ENCODE results near the gene ZNF586.
"Not testable (repeated sequence)": the region's sequence is repeated elsewhere in the genome, so short reads cannot be mapped to it uniquely, and the experiment has no call there.

Gene ZNF586

GRCh38 chr19:57769345-57770131 lies at the start of gene ZNF586:
TSS of gene ZNF586 (plus strand) at chr19:57769676. CDS start at chr19:57769843, 167 bp downstream.
- DNase-seq (ENCODE audit: low spot score) = peak; percentile 97
- TF ChIP-seq CTCF (IDR thresholded peaks at IDR 0.05; ENCODE audit: borderline replicate concordance, control extremely low read depth, extremely low read depth, insufficient read depth, missing control alignments) = no peak
- in situ Hi-C loops (cut with MboI; ENCODE audit: low sequenced_read_pairs, unreplicated experiment) = no loop called here

- no peak for DNase-seq (ENCODE audit: low spot score)
- TF ChIP-seq CTCF (IDR thresholded peaks at IDR 0.05; ENCODE audit: borderline replicate concordance, control extremely low read depth, extremely low read depth, insufficient read depth, missing control alignments) = no peak
- in situ Hi-C loops (cut with MboI; ENCODE audit: low sequenced_read_pairs, unreplicated experiment) = no loop called here
Measured at GRCh38 chr19:57719901-57720519, 49.5 kb upstream of the ZNF586 start.

DNA sequence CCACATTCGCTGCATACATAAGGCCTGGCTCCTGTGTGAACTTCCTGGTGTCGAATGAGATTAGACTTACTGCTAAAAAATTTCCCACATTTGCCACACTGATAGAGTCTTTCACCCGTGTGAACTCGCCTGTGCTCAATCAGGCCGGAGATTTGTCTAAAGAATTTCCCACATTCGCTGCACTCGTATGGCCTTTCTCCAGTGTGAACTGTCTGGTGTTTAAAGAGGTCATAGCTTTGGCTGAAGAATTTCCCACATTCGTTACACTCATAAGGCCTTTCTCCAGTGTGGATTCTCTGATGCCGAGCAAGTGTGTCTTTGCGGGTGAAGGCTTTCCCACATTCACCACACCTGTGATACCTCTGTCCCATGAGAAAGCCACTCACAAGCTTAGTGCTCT lies 48.6 kb upstream of the ZNF586 start:
- no peak for TF ChIP-seq CTCF (IDR thresholded peaks at IDR 0.05; ENCODE audit: borderline replicate concordance, control extremely low read depth, extremely low read depth, insufficient read depth, missing control alignments)
- DNase-seq (ENCODE audit: low spot score) = no peak
- in situ Hi-C loops (cut with MboI; ENCODE audit: low sequenced_read_pairs, unreplicated experiment) = no loop called here

DNA sequence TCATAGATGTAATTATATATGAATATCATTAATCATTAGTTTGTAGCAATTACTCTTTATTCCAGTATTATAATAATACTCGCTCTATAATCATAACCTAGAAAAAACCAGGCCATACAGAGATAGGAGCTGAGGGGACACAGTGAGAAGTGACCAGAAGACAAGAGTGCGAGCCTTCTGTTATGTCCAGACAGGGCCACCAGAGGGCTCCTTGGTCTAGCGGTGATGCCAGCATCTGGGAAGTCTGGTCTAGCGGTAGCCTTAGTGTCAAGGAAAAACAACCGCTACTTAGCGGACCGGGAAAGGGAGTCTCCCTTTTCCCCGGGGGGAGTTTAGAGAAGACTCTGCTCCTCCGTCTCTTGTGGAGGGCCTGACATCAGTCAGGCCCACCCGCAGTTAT lies 31.2 kb upstream of the ZNF586 start:
- TF ChIP-seq CTCF (IDR thresholded peaks at IDR 0.05; ENCODE audit: borderline replicate concordance, control extremely low read depth, extremely low read depth, insufficient read depth, missing control alignments) = peak; percentile 17
- DNase-seq (ENCODE audit: low spot score); in situ Hi-C loops (cut with MboI; ENCODE audit: low sequenced_read_pairs, unreplicated experiment): not testable (repeated sequence)

GRCh38 chr19:57738770-57739169 lies 30.7 kb upstream of the ZNF586 start:
- DNase-seq (ENCODE audit: low spot score); in situ Hi-C loops (cut with MboI; ENCODE audit: low sequenced_read_pairs, unreplicated experiment): not testable (repeated sequence)

DNA sequence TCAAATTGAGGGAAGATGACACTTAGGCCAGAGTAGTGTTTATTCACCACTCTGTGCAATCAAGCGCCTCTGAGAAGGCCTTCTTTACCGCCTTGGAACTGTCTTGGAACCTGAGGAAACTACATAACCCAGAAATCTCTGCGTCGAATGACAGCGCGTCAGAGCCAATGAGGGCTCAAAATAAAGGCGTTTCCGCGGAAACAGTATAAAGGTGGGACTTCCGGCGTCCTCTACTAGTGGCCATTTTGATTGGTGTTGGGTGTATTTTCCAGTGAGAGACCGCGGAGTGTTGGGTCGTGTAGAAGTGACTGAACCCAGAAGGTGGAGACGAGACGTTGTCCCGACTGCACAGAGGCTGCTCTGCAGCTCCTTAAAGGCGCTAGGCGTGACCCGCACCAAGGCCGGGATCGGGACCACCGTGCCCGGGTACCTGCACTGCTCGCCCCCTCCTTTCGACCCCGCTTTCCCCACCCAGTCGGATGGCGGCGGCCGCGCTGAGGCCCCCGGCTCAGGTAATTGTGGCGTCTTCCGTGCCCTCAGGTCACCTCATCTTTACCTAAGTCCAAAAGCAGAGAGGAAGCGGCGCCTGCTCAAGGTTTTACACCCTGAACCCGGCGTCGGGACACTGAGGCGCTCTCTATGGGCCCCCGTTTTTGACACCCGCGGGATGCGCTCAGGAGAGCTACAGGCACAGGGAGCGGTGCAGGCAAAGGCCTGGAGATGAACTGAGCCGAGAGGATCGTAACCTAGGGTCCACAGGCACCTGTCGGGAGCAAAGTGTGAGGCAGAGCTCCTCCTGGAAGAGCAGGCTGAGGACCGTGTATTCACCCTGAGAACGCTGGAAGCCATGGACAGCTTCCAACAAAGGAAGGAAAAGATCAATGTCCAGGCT lies 22.6 kb upstream of the ZNF586 start, which contains the start of gene ZNF776:
TSS of gene ZNF776 (plus strand) at position 236 of the 892 bp plus-strand sequence. CDS start at position 480, 244 bp downstream.
- in situ Hi-C loops (cut with MboI; ENCODE audit: low sequenced_read_pairs, unreplicated experiment) = no loop called here
- TF ChIP-seq CTCF (IDR thresholded peaks at IDR 0.05; ENCODE audit: borderline replicate concordance, control extremely low read depth, extremely low read depth, insufficient read depth, missing control alignments) = no peak
- peak; percentile 92 for DNase-seq (ENCODE audit: low spot score)

All from GM13976 (cell line).